SK-N-SH (cell line): ENCODE data around the gene MGAT5. TPM values are rescaled to one million over a fixed set of nuclear protein-coding genes. Genes with fewer than 3 reads are reported as not detected.

ENCODE experiments used
- CTCF ChIA-PET: fragments of 300-600, 350-600 bp; formaldehyde crosslinking; extraction: SDS; loops from one replicate; lab custom pipeline; 2021; lab: Yijun Ruan, JAX
- POLR2A ChIA-PET: fragments of 350-600 bp; sonication (Branson Sonifier 250); formaldehyde crosslinking; extraction: SDS; loops from one replicate; lab custom pipeline; 2020; ENCODE audit warnings: antibody characterized with exemption, inconsistent platforms; lab: Yijun Ruan, JAX
- DNase-seq: peaks from one replicate; pipeline ENCODE4 v3.0.0; 2012
- H2AFZ ChIP-seq: fragments of 200-600 bp; sonication (generic); 2 replicates; pipeline ENCODE4 v1.8.1; 2016; ENCODE audit warnings: antibody characterized with exemption, mild to moderate bottlenecking, low read depth
- H3F3A ChIP-seq: fragments of 200-600 bp; sonication (generic); replicated peaks from 2 replicates; pipeline ENCODE3; 2016; ENCODE audit warnings: antibody characterized with exemption, mild to moderate bottlenecking; ENCODE audit not compliant: insufficient read depth
- H3K27ac ChIP-seq, 2 experiments: fragments of 200-500 bp in 1 of 2; fragments of 200-600 bp in 1 of 2; sonication (Bioruptor generic) in 1 of 2; sonication (generic), shearing (Covaris generic) in 1 of 2; 2 replicates each; pipeline versions ENCODE4 v1.5.1 to v1.6.1; 2014 to 2016; ENCODE audit warnings: low read depth in 2 of 2, inconsistent platforms in 1 of 2, low read length in 1 of 2, mild to moderate bottlenecking in 1 of 2, mixed read lengths in 1 of 2
- H3K27me3 ChIP-seq: fragments of 200-600 bp; sonication (generic), shearing (Covaris generic); 2 replicates; pipeline ENCODE4 v1.6.1; 2016; ENCODE audit warnings: mixed run types; ENCODE audit not compliant: insufficient read depth
- H3K36me3 ChIP-seq, 2 experiments: fragments of 200-500 bp in 1 of 2; fragments of 200-600 bp in 1 of 2; sonication (Bioruptor generic) in 1 of 2; sonication (generic) in 1 of 2; replicated peaks in 1 of 2; 2 replicates each; pipeline versions ENCODE3 to v1.5.1; 2014 to 2016; ENCODE audit warnings: low read length in 1 of 2, mild to moderate bottlenecking in 1 of 2; ENCODE audit not compliant: insufficient read depth in 2 of 2, control insufficient read depth in 1 of 2
- H3K4me1 ChIP-seq, 2 experiments: fragments of 200-500 bp in 1 of 2; fragments of 200-600 bp in 1 of 2; sonication (Bioruptor generic) in 1 of 2; sonication (generic), shearing (Covaris generic) in 1 of 2; 2 replicates each; pipeline versions ENCODE4 v1.5.1 to v1.6.1; 2014 to 2016; ENCODE audit warnings: low read depth in 1 of 2, low read length in 1 of 2, mixed run types in 1 of 2; ENCODE audit not compliant: insufficient read depth in 2 of 2, control insufficient read depth in 1 of 2
- H3K4me2 ChIP-seq: fragments of 200-600 bp; sonication (generic), shearing (Covaris generic); 2 replicates; pipeline ENCODE4 v1.6.1; 2017; ENCODE audit warnings: mixed run types
- H3K4me3 ChIP-seq, 2 experiments: fragments of 200-500 bp in 1 of 2; fragments of 200-600 bp in 1 of 2; sonication (Bioruptor generic) in 1 of 2; sonication (generic), shearing (Covaris generic) in 1 of 2; 2 replicates each; pipeline versions ENCODE4 v1.5.1 to v1.8.1; 2014 to 2016; ENCODE audit warnings: low read depth in 2 of 2, inconsistent platforms in 1 of 2, low read length in 1 of 2, mild to moderate bottlenecking in 1 of 2, mixed read lengths in 1 of 2, moderate library complexity in 1 of 2
- H3K79me2 ChIP-seq: fragments of 200-600 bp; sonication (generic); 2 replicates; pipeline ENCODE4 v1.8.1; 2017; ENCODE audit warnings: mild to moderate bottlenecking; ENCODE audit not compliant: insufficient read depth
- H3K9ac ChIP-seq: fragments of 200-600 bp; sonication (generic); 2 replicates; pipeline ENCODE4 v1.6.1; 2017; ENCODE audit warnings: mixed run types
- H3K9me2 ChIP-seq: fragments of 200-600 bp; sonication (generic); 2 replicates; pipeline ENCODE4 v1.6.1; 2017; ENCODE audit warnings: mixed run types
- H3K9me3 ChIP-seq: fragments of 200-600 bp; sonication (generic); 2 replicates; pipeline ENCODE4 v1.6.1; 2017; ENCODE audit warnings: mixed run types, mild to moderate bottlenecking, moderate library complexity
- H4K20me1 ChIP-seq: fragments of 200-600 bp; sonication (generic); 2 replicates; pipeline ENCODE4 v1.6.1; 2017; ENCODE audit warnings: mild to moderate bottlenecking, mixed run types; ENCODE audit not compliant: insufficient read depth
- CTCF ChIP-seq: fragments of 200-600 bp; sonication (generic); IDR thresholded peaks from 2 replicates; pipeline ENCODE4 v1.6.1; 2017; ENCODE audit warnings: antibody characterized with exemption, mild to moderate bottlenecking, moderate library complexity
- FOXM1 ChIP-seq: IDR thresholded peaks from 2 replicates; pipeline ENCODE4 v1.4.0; 2012; ENCODE audit warnings: low read depth, mild to moderate bottlenecking
- IRF3 ChIP-seq: fragments of 150-350 bp; IDR thresholded peaks from 2 replicates; pipeline ENCODE4 v1.6.1; 2016; ENCODE audit warnings: mild to moderate bottlenecking, low read depth, low read length
- JUND ChIP-seq: IDR thresholded peaks from 2 replicates; pipeline ENCODE4 v1.4.0; 2012
- MEF2A ChIP-seq: IDR thresholded peaks from 2 replicates; pipeline ENCODE4 v1.4.0; 2012; ENCODE audit warnings: low read depth, borderline replicate concordance
- RXRA ChIP-seq: IDR thresholded peaks from 2 replicates; pipeline ENCODE4 v1.4.0; 2012; ENCODE audit warnings: low read depth, mild to moderate bottlenecking, borderline replicate concordance
- TAF1 ChIP-seq: IDR thresholded peaks from 2 replicates; pipeline ENCODE4 v1.6.1; 2012; ENCODE audit warnings: low read depth, mild to moderate bottlenecking, low read length, moderate library complexity, borderline replicate concordance
- ZBTB33 ChIP-seq: IDR thresholded peaks from 2 replicates; pipeline ENCODE4 v1.4.0; 2012; ENCODE audit warnings: low read depth, borderline replicate concordance
- WGBS: methylation state at CpG from one replicate; pipeline ENCODE4 v1.1.6; 2017; ENCODE audit warnings: low lambda C conversion rate; 5-methylcytosine and 5-hydroxymethylcytosine counted together
- polyA plus RNA-seq, 3 experiments: library from polyadenylated mRNA; depleted of rRNA; stranded (reverse); fragments of >200 nt; gene quantifications; 2 replicates each; pipeline ENCODE4 v1.2.3, GENCODE V29; 2012

The MGAT5 gene
- polyA plus RNA-seq, 1 of the 3 experiments (the other 2 are of a cell fraction): 18.2 TPM

- Histone ChIP-seq H3F3A (no peaks in the 10 kb centered on the region), H3K9ac (no peak overlapping the region), H3K27me3 (no peaks in the 10 kb centered on the region), H3K4me1 (peaks cover 0 to 13% of the 10 kb centered on the region in 2 experiments; a peak in 1 of 4 replicates), H3K4me2 (no peak overlapping the region), H3K36me3 (no peaks in the 10 kb centered on the region), H3K9me3 (no peaks in the 10 kb centered on the region), H3K79me2 (no peaks in the 10 kb centered on the region), H4K20me1 (no peaks in the 10 kb centered on the region), H3K27ac (no peak overlapping the region), H3K9me2 (no peaks in the 10 kb centered on the region), H3K4me3 (no peak overlapping the region), H2AFZ (no peak overlapping the region)
- POLR2A ChIA-PET: interaction anchor here (0.9 kb wide), 1 partner anchor 10 kb away, joined by 3 read pairs; no protein-coding TSS in a partner anchor
- no peak for TF ChIP-seq TAF1
- TF ChIP-seq RXRA: no peak
- TF ChIP-seq CTCF: no peak
- no peak for TF ChIP-seq IRF3
- TF ChIP-seq ZBTB33: no peak
- TF ChIP-seq MEF2A: no peak
- TF ChIP-seq FOXM1: no peak
- CTCF ChIA-PET: interaction anchor here (0.8 to 3.1 kb wide), 3 partner anchors 19 to 500 kb away, joined by 3 to 13 read pairs (median 3); no protein-coding TSS in a partner anchor
- WGBS: 94% methylated on average over 6 of the region's 6 CpGs
- no peak for DNase-seq
Measured at GRCh38 chr2:134379293-134379692, 125.4 kb downstream of the MGAT5 start.

- Histone ChIP-seq H3K4me1 (peaks cover 0 to 13% of the 10 kb centered on the region in 2 experiments; a peak in 1 of 4 replicates), H3K4me2 (no peak overlapping the region), H4K20me1 (no peaks in the 10 kb centered on the region), H3F3A (no peaks in the 10 kb centered on the region), H3K9ac (no peak overlapping the region), H3K36me3 (no peaks in the 10 kb centered on the region), H3K27ac (no peak overlapping the region; a peak in 1 of 4 replicates), H3K4me3 (no peak overlapping the region), H3K9me3 (no peaks in the 10 kb centered on the region), H3K79me2 (no peaks in the 10 kb centered on the region), H3K27me3 (no peaks in the 10 kb centered on the region), H3K9me2 (no peaks in the 10 kb centered on the region), H2AFZ (no peak overlapping the region)
- CTCF ChIA-PET: interaction anchor here (0.7 to 3.1 kb wide), 4 partner anchors 15 to 261 kb away, joined by 3 to 13 read pairs (median 3); no protein-coding TSS in a partner anchor
- no peak for TF ChIP-seq JUND
- 89% methylated on average over 3 of the region's 3 CpGs for WGBS
- DNase-seq: no peak
- POLR2A ChIA-PET: interaction anchor here (0.9 kb wide), 1 partner anchor 10 kb away, joined by 3 read pairs; no protein-coding TSS in a partner anchor
Measured at GRCh38 chr2:134379722-134380121, 125.8 kb downstream of the MGAT5 start.
